Loucy (cell line): ENCODE data around the gene FBLN7.

Experiments used
- CTCF ChIP-seq: fragments of 200-600 bp; sonication (generic); conservative IDR thresholded peaks from 2 replicates; pipeline ENCODE4 v1.5.1; 2014; ENCODE audit warnings: mild to moderate bottlenecking, antibody characterized with exemption, low read length
- EZH2phosphoT487 ChIP-seq: fragments of 200-600 bp; IDR thresholded peaks from 2 replicates; pipeline ENCODE4 v1.6.1; 2018; ENCODE audit warnings: antibody characterized with exemption, mild to moderate bottlenecking, moderate library complexity, borderline replicate concordance

GRCh38 chr2:112089375-112089774 is 48.8 kb upstream of the FBLN7 start:
- TF ChIP-seq CTCF (no peak), EZH2phosphoT487 (no peak)
